ENCODE measurements around the gene IDUA.

IDUA gene

GRCh38 chr4:963276-964225, 23.3 kb upstream of the IDUA start:
- no peak overlapping the region for H3K27ac ChIP-seq (replicated peaks)
- no peak overlapping the region for H3K4me3 ChIP-seq (replicated peaks; ENCODE audit: insufficient read depth, low read length)
- no peaks in the 10 kb centered on the region for H3K27me3 ChIP-seq (ENCODE audit: insufficient read depth, poor library complexity, severe bottlenecking)
- DNase-seq (ENCODE audit: low read depth in 1 of 2, low spot score in 1 of 2), result no peak
- TF ChIP-seq SPI1 (IDR thresholded peaks at IDR 0.05; ENCODE audit: borderline replicate concordance, low read depth) (no peak), CTCF (IDR thresholded peaks at IDR 0.05; ENCODE audit: insufficient read depth, low read length) (no peak)

- no peak overlapping the region for H3K4me3 ChIP-seq (replicated peaks; ENCODE audit: insufficient read depth, low read length)
- H3K27ac ChIP-seq (replicated peaks), result no peak overlapping the region
- TF ChIP-seq REST (IDR thresholded peaks at IDR 0.05; ENCODE audit: insufficient replicate concordance, low read depth), result no peak
- TF ChIP-seq GABPA (IDR thresholded peaks at IDR 0.05; ENCODE audit: low read depth), result no peak
- TF ChIP-seq POLR2AphosphoS5 (IDR thresholded peaks at IDR 0.05; ENCODE audit: low read depth), result no peak
- no peak for TF ChIP-seq SPI1 (IDR thresholded peaks at IDR 0.05; ENCODE audit: borderline replicate concordance, low read depth)
- TF ChIP-seq CTCF (IDR thresholded peaks at IDR 0.05; ENCODE audit: insufficient read depth, low read length), result no peak
- DNase-seq (ENCODE audit: low read depth in 1 of 2, low spot score in 1 of 2), result no peak
- no peaks in the 10 kb centered on the region for H3K27me3 ChIP-seq (ENCODE audit: insufficient read depth, poor library complexity, severe bottlenecking)
These were observed 22.4 kb upstream of the IDUA start for GRCh38 chr4:964346-965025.

- no peak overlapping the region for H3K4me3 ChIP-seq (replicated peaks; ENCODE audit: insufficient read depth, low read length)
- no peak for DNase-seq (ENCODE audit: low read depth in 1 of 2, low spot score in 1 of 2)
- no peak for TF ChIP-seq POLR2AphosphoS5 (IDR thresholded peaks at IDR 0.05; ENCODE audit: low read depth)
- TF ChIP-seq REST (IDR thresholded peaks at IDR 0.05; ENCODE audit: insufficient replicate concordance, low read depth), result no peak
- no peak for TF ChIP-seq GABPA (IDR thresholded peaks at IDR 0.05; ENCODE audit: low read depth)
- TF ChIP-seq CTCF (IDR thresholded peaks at IDR 0.05; ENCODE audit: insufficient read depth, low read length), result no peak
- no peak for TF ChIP-seq SPI1 (IDR thresholded peaks at IDR 0.05; ENCODE audit: borderline replicate concordance, low read depth)
- no peaks in the 10 kb centered on the region for H3K27me3 ChIP-seq (ENCODE audit: insufficient read depth, poor library complexity, severe bottlenecking)
- H3K27ac ChIP-seq (replicated peaks), result no peak overlapping the region
These were observed 21.6 kb upstream of the IDUA start for GRCh38 chr4:965048-965765.

Measured in HL-60 (cell line).